ENCODE results near the gene DDB1. TPM values are rescaled to one million over a fixed set of nuclear protein-coding genes. Genes with fewer than 3 reads are reported as not detected.

DDB1 gene
- polyA plus RNA-seq, 1 donor from 2014 or later = 203 TPM

DNA sequence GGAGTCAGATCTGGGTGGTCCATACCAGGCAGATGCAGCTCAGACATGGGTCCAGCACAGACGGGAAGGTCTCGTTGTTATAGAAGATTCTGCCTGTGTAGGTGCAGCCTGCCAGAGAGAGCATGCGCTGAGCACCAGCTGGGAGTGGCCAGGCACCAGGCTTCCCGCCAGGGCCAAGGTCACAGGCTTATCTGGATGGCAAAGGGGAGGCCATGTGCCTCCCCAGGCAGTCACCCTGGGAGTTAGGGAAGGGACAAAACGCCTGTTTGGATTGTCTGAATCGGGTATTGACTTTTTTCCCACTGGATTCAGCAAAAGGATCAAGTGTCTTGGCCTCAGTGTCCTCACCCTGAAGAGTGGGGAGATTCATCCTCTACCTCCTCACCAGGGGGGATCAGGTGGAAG is 65.5 kb downstream of the DDB1 start:
- H3K79me2 ChIP-seq (replicated peaks; ENCODE audit: insufficient read depth, low read length) = no peaks in the 10 kb centered on the region
- no peak overlapping the region for H2AFZ ChIP-seq (ENCODE audit: low read depth, low read length)
- no peaks in the 10 kb centered on the region for H3K27me3 ChIP-seq (ENCODE audit: insufficient read depth, low read depth, low read length)
- no peaks in the 10 kb centered on the region for H4K20me1 ChIP-seq (ENCODE audit: insufficient read depth)
- no peak overlapping the region for H3K27ac ChIP-seq (ENCODE audit: low read length)
- H3K9me2 ChIP-seq (ENCODE audit: insufficient read depth, low read length) = no peaks in the 10 kb centered on the region
- no peak for TF ChIP-seq EP300 (conservative IDR thresholded peaks at IDR 0.05; ENCODE audit: poor library complexity, severe bottlenecking)
- TF ChIP-seq RAD21 (conservative IDR thresholded peaks at IDR 0.05) = no peak
- TF ChIP-seq, protein P1, sequence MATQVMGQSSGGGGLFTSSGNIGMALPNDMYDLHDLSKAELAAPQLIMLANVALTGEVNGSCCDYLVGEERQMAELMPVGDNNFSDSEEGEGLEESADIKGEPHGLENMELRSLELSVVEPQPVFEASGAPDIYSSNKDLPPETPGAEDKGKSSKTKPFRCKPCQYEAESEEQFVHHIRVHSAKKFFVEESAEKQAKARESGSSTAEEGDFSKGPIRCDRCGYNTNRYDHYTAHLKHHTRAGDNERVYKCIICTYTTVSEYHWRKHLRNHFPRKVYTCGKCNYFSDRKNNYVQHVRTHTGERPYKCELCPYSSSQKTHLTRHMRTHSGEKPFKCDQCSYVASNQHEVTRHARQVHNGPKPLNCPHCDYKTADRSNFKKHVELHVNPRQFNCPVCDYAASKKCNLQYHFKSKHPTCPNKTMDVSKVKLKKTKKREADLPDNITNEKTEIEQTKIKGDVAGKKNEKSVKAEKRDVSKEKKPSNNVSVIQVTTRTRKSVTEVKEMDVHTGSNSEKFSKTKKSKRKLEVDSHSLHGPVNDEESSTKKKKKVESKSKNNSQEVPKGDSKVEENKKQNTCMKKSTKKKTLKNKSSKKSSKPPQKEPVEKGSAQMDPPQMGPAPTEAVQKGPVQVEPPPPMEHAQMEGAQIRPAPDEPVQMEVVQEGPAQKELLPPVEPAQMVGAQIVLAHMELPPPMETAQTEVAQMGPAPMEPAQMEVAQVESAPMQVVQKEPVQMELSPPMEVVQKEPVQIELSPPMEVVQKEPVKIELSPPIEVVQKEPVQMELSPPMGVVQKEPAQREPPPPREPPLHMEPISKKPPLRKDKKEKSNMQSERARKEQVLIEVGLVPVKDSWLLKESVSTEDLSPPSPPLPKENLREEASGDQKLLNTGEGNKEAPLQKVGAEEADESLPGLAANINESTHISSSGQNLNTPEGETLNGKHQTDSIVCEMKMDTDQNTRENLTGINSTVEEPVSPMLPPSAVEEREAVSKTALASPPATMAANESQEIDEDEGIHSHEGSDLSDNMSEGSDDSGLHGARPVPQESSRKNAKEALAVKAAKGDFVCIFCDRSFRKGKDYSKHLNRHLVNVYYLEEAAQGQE (IDR thresholded peaks at IDR 0.05; ENCODE audit: borderline replicate concordance) = no peak
- TF ChIP-seq, protein P2, sequence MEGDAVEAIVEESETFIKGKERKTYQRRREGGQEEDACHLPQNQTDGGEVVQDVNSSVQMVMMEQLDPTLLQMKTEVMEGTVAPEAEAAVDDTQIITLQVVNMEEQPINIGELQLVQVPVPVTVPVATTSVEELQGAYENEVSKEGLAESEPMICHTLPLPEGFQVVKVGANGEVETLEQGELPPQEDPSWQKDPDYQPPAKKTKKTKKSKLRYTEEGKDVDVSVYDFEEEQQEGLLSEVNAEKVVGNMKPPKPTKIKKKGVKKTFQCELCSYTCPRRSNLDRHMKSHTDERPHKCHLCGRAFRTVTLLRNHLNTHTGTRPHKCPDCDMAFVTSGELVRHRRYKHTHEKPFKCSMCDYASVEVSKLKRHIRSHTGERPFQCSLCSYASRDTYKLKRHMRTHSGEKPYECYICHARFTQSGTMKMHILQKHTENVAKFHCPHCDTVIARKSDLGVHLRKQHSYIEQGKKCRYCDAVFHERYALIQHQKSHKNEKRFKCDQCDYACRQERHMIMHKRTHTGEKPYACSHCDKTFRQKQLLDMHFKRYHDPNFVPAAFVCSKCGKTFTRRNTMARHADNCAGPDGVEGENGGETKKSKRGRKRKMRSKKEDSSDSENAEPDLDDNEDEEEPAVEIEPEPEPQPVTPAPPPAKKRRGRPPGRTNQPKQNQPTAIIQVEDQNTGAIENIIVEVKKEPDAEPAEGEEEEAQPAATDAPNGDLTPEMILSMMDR (IDR thresholded peaks at IDR 0.05; ENCODE audit: poor library complexity, severe bottlenecking) = no peak
- no peak for TF ChIP-seq MXI1 (conservative IDR thresholded peaks at IDR 0.05; ENCODE audit: poor library complexity, severe bottlenecking)
- TF ChIP-seq POLR2AphosphoS5 (IDR thresholded peaks at IDR 0.05) = no peak
- no peak for TF ChIP-seq EZH2 (IDR thresholded peaks at IDR 0.05; ENCODE audit: borderline replicate concordance, insufficient read depth, low read length, poor library complexity, severe bottlenecking)
- no peak for TF ChIP-seq TAF1 (IDR thresholded peaks at IDR 0.05; ENCODE audit: low read depth)
- no peak for TF ChIP-seq SMC3 (conservative IDR thresholded peaks at IDR 0.05; ENCODE audit: poor library complexity)
- no peaks in the 10 kb centered on the region for H3F3A ChIP-seq (ENCODE audit: insufficient read depth, low read length, poor library complexity, severe bottlenecking)
- H3K4me2 ChIP-seq (ENCODE audit: low read length) = no peak overlapping the region
- H3K36me3 ChIP-seq (ENCODE audit: insufficient read depth, low read length) = no peaks in the 10 kb centered on the region
- H3K9ac ChIP-seq (ENCODE audit: low read length) = no peak overlapping the region
- H3K4me3 ChIP-seq (ENCODE audit: low read length) = no peak overlapping the region
- H3K9me3 ChIP-seq (ENCODE audit: low read length) = no peaks in the 10 kb centered on the region

DNA sequence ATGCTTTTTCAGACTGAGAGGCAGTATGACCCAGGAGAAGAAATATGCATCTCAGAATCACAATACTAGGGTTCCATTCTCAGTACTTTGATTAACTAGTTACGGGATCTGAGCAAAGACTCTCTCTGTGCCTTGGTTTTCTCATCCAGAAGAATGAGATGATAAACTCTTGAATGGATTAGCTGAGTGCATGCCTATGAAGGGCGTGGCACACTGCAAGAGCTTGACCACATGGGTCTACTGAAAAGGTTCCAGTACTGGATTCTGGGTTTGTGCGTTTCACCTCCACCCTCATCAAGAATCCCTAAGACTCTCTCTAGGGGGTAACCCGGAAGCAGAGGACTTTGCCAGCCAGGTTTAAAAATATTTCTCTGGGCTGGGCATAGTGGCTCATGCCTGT is 66.3 kb downstream of the DDB1 start:
- Histone ChIP-seq H3K27ac (ENCODE audit: low read length) (no peak overlapping the region), H3K27me3 (ENCODE audit: insufficient read depth, low read depth, low read length) (no peaks in the 10 kb centered on the region), H3K36me3 (ENCODE audit: insufficient read depth, low read length) (no peaks in the 10 kb centered on the region), H3F3A (ENCODE audit: insufficient read depth, low read length, poor library complexity, severe bottlenecking) (no peaks in the 10 kb centered on the region), H3K79me2 (replicated peaks; ENCODE audit: insufficient read depth, low read length) (no peaks in the 10 kb centered on the region), H3K9me2 (ENCODE audit: insufficient read depth, low read length) (no peaks in the 10 kb centered on the region), H3K4me2 (ENCODE audit: low read length) (no peak overlapping the region), H3K9me3 (ENCODE audit: low read length) (no peaks in the 10 kb centered on the region), H3K9ac (ENCODE audit: low read length) (no peak overlapping the region), H2AFZ (ENCODE audit: low read depth, low read length) (no peak overlapping the region), H3K4me3 (ENCODE audit: low read length) (no peak overlapping the region), H4K20me1 (ENCODE audit: insufficient read depth) (no peaks in the 10 kb centered on the region)
- TF ChIP-seq TAF1 (IDR thresholded peaks at IDR 0.05; ENCODE audit: low read depth) = no peak
- TF ChIP-seq, protein P2 (IDR thresholded peaks at IDR 0.05; ENCODE audit: poor library complexity, severe bottlenecking) = no peak
- TF ChIP-seq RAD21 (conservative IDR thresholded peaks at IDR 0.05) = no peak
- TF ChIP-seq POLR2AphosphoS5 (IDR thresholded peaks at IDR 0.05) = no peak
- TF ChIP-seq SMC3 (conservative IDR thresholded peaks at IDR 0.05; ENCODE audit: poor library complexity) = no peak
- no peak for TF ChIP-seq EP300 (conservative IDR thresholded peaks at IDR 0.05; ENCODE audit: poor library complexity, severe bottlenecking)
- TF ChIP-seq EZH2 (IDR thresholded peaks at IDR 0.05; ENCODE audit: borderline replicate concordance, insufficient read depth, low read length, poor library complexity, severe bottlenecking) = no peak
- TF ChIP-seq, protein P1 (IDR thresholded peaks at IDR 0.05; ENCODE audit: borderline replicate concordance) = no peak
- TF ChIP-seq MXI1 (conservative IDR thresholded peaks at IDR 0.05; ENCODE audit: poor library complexity, severe bottlenecking) = no peak

Measured in neural cell (in vitro differentiated cells).